WTC11 (cell line): ENCODE measurements around the gene SFT2D1.

ENCODE experiments used
- SP1 ChIP-seq: sonication (generic); formaldehyde crosslinking; conservative IDR thresholded peaks from 2 replicates; pipeline ENCODE4 v1.8.1; 2022; ENCODE audit warnings: missing genetic modification reagents
- ZNF138 ChIP-seq: sonication (generic); formaldehyde crosslinking; conservative IDR thresholded peaks from 2 replicates; pipeline ENCODE4 v1.8.1; 2022; ENCODE audit warnings: mild to moderate bottlenecking, moderate library complexity, missing genetic modification reagents
- TF ChIP-seq, protein P1 (sequence below): fragments of 200-600 bp; IDR thresholded peaks from 2 replicates; pipeline ENCODE4 v1.8.0; 2022; ENCODE audit warnings: antibody characterized with exemption

DNA sequence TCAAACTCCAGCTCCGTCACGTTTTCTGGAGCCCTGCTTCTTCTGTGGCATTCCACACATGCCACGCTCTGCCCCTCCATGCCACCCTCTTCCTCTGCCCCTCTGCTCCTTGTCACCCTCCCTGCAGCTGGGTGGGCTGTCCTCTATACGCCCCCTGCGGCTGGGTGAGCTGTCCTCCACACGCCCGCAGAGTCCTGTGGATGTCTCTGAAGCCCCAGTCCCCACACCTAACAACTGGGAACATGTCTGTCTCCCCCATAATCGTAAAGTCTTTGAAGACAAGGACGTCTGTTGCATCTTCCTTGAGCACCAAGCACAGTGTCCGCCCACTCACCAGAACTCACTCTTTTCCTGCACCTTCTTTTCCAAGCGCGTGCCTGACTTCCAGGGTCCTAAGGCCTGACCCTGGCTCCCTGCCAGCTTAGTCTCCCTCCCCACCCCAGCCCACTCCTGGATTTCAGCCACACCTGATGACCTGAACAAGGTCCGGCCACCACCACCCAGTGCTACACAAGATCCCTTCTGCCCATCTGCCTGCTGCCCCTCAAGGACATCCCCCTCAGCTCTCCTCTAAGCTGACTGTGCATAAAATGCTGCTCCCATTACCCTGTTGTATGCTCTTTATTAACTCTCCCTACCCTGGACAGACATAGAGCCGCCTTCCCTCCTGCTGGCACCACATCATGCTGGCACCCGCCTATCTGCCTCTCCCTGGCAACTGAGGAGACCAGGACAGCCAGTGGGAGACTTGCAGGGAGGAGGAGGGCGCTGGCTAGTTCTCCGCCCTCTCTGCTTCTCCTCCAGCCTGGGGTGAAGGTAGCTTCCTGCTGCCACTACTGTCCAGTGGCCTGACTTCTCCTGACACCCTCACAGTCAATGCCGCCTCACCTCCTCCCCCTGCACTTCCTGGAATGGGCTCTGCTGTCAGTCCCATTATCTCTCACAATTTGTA, 23.4 kb downstream of the SFT2D1 start:
- no peak for TF ChIP-seq ZNF138 (CRISPR knock-in tag)
- no peak for TF ChIP-seq SP1
- TF ChIP-seq, protein P1, sequence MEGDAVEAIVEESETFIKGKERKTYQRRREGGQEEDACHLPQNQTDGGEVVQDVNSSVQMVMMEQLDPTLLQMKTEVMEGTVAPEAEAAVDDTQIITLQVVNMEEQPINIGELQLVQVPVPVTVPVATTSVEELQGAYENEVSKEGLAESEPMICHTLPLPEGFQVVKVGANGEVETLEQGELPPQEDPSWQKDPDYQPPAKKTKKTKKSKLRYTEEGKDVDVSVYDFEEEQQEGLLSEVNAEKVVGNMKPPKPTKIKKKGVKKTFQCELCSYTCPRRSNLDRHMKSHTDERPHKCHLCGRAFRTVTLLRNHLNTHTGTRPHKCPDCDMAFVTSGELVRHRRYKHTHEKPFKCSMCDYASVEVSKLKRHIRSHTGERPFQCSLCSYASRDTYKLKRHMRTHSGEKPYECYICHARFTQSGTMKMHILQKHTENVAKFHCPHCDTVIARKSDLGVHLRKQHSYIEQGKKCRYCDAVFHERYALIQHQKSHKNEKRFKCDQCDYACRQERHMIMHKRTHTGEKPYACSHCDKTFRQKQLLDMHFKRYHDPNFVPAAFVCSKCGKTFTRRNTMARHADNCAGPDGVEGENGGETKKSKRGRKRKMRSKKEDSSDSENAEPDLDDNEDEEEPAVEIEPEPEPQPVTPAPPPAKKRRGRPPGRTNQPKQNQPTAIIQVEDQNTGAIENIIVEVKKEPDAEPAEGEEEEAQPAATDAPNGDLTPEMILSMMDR: no peak
